ENCODE results near the gene OR2C1.

GRCh38 chr16:3355589-3355988 lies at the start of gene OR2C1:
- no peak for TF ChIP-seq CTCF (IDR thresholded peaks at IDR 0.05)
- no peak for TF ChIP-seq POLR2A (IDR thresholded peaks at IDR 0.05)

Data from body of pancreas (tissue), 4 donors.